HEK293 (cell line): Measurements from ENCODE around the gene DDIT4.
A peak's percentile ranks its signal among the peaks of the same experiment; 100 is the strongest.

Experiments
- CTCF ChIA-PET: fragments of 350-600 bp; formaldehyde crosslinking; extraction: SDS; loops from one replicate; lab custom pipeline; 2021; ENCODE audit warnings: antibody characterized with exemption; lab: Yijun Ruan, JAX
- POLR2A ChIA-PET: fragments of 300-600 bp; formaldehyde crosslinking; extraction: SDS; loops from one replicate; lab custom pipeline; 2020; ENCODE audit warnings: antibody characterized with exemption, inconsistent platforms; lab: Yijun Ruan, JAX
- H3K27ac ChIP-seq: fragments of 200-500 bp; sonication (Bioruptor generic); 2 replicates; pipeline ENCODE4 v1.5.1; 2014; ENCODE audit warnings: low read depth, low read length, control low read depth, inconsistent platforms; ENCODE audit errors: extremely low read depth
- H3K36me3 ChIP-seq, 2 experiments: fragments of 200-500 bp in 1 of 2; sonication (Bioruptor generic) in 1 of 2; 1 replicate in 1 of 2; 2 replicates in 1 of 2; pipeline ENCODE4 v1.5.1; 2014 to 2017; ENCODE audit warnings: inconsistent platforms in 2 of 2, low read length in 2 of 2; ENCODE audit not compliant: control insufficient read depth in 2 of 2, insufficient read depth in 1 of 2
- H3K4me1 ChIP-seq: fragments of 200-500 bp; sonication (Bioruptor generic); 2 replicates; pipeline ENCODE4 v1.5.1; 2014; ENCODE audit warnings: mild to moderate bottlenecking, low read length, inconsistent platforms; ENCODE audit not compliant: control insufficient read depth, insufficient read depth
- H3K4me3 ChIP-seq: 2 replicates; pipeline ENCODE4 v1.5.1; 2011; ENCODE audit warnings: low read depth, mild to moderate bottlenecking, control low read depth, low read length, moderate library complexity
- H3K9me3 ChIP-seq: fragments of 200-500 bp; sonication (Bioruptor generic); 2 replicates; pipeline ENCODE4 v1.5.1; 2014; ENCODE audit warnings: low read depth, low read length, inconsistent platforms; ENCODE audit not compliant: control insufficient read depth, insufficient read depth
- GFI1B ChIP-seq: fragments of 450-650 bp; formaldehyde crosslinking; IDR thresholded peaks from 2 replicates; pipeline ENCODE4 v1.5.1; 2016; ENCODE audit warnings: missing biosample characterization, missing genetic modification characterization
- GLIS1 ChIP-seq: fragments of 450-650 bp; formaldehyde crosslinking; IDR thresholded peaks from 2 replicates; pipeline ENCODE4 v1.5.1; 2016; ENCODE audit warnings: missing biosample characterization, missing genetic modification characterization
- IKZF3 ChIP-seq: fragments of 450-650 bp; IDR thresholded peaks from 2 replicates; pipeline ENCODE4 v1.5.0; 2018; ENCODE audit warnings: missing biosample characterization, mild to moderate bottlenecking, missing genetic modification characterization, moderate library complexity
- KLF7 ChIP-seq: fragments of 450-650 bp; formaldehyde crosslinking; IDR thresholded peaks from 2 replicates; pipeline ENCODE4 v1.5.1; 2016; ENCODE audit warnings: missing biosample characterization, missing genetic modification characterization, borderline replicate concordance
- OSR2 ChIP-seq: fragments of 450-650 bp; formaldehyde crosslinking; IDR thresholded peaks from 2 replicates; pipeline ENCODE4 v1.5.1; 2016; ENCODE audit warnings: missing biosample characterization, missing genetic modification characterization
- SCRT2 ChIP-seq: fragments of 450-650 bp; formaldehyde crosslinking; IDR thresholded peaks from 2 replicates; pipeline ENCODE4 v1.5.1; 2016; ENCODE audit warnings: missing biosample characterization, missing genetic modification characterization
- ZBTB21 ChIP-seq: fragments of 450-650 bp; formaldehyde crosslinking; IDR thresholded peaks from 2 replicates; pipeline ENCODE4 v1.5.1; 2017; ENCODE audit warnings: missing biosample characterization, missing genetic modification characterization
- ZFP37 ChIP-seq: fragments of 450-650 bp; formaldehyde crosslinking; IDR thresholded peaks from 2 replicates; pipeline ENCODE4 v1.5.1; 2016; ENCODE audit warnings: missing biosample characterization, missing genetic modification characterization
- ZNF157 ChIP-seq: fragments of 450-650 bp; formaldehyde crosslinking; IDR thresholded peaks from 2 replicates; pipeline ENCODE4 v1.5.1; 2016; ENCODE audit warnings: missing biosample characterization, missing genetic modification characterization
- ZNF37A ChIP-seq: fragments of 450-650 bp; IDR thresholded peaks from 2 replicates; pipeline ENCODE4 v1.5.1; 2018; ENCODE audit warnings: missing biosample characterization, missing genetic modification characterization
- ZNF48 ChIP-seq: fragments of 450-650 bp; formaldehyde crosslinking; IDR thresholded peaks from 2 replicates; pipeline ENCODE4 v1.5.1; 2016; ENCODE audit warnings: missing biosample characterization, missing genetic modification characterization
- ZNF510 ChIP-seq: fragments of 450-650 bp; formaldehyde crosslinking; IDR thresholded peaks from 2 replicates; pipeline ENCODE4 v1.5.1; 2018; ENCODE audit warnings: mild to moderate bottlenecking, missing genetic modification characterization, missing biosample characterization; ENCODE audit not compliant: insufficient replicate concordance
- ZNF513 ChIP-seq: fragments of 450-650 bp; IDR thresholded peaks from 2 replicates; pipeline ENCODE4 v1.5.1; 2018; ENCODE audit warnings: missing biosample characterization, missing genetic modification characterization
- ZNF843 ChIP-seq: fragments of 450-650 bp; formaldehyde crosslinking; IDR thresholded peaks from 2 replicates; pipeline ENCODE4 v1.5.1; 2016; ENCODE audit warnings: missing biosample characterization, missing genetic modification characterization
- TF ChIP-seq, protein P1 (sequence below): fragments of 450-650 bp; formaldehyde crosslinking; IDR thresholded peaks from 2 replicates; pipeline ENCODE4 v1.5.1; 2016; ENCODE audit warnings: missing biosample characterization, missing genetic modification characterization
- TF ChIP-seq, protein P2 (sequence below): fragments of 450-650 bp; formaldehyde crosslinking; IDR thresholded peaks from 2 replicates; pipeline ENCODE4 v1.5.1; 2016; ENCODE audit warnings: missing biosample characterization, missing genetic modification characterization

Gene DDIT4

DNA sequence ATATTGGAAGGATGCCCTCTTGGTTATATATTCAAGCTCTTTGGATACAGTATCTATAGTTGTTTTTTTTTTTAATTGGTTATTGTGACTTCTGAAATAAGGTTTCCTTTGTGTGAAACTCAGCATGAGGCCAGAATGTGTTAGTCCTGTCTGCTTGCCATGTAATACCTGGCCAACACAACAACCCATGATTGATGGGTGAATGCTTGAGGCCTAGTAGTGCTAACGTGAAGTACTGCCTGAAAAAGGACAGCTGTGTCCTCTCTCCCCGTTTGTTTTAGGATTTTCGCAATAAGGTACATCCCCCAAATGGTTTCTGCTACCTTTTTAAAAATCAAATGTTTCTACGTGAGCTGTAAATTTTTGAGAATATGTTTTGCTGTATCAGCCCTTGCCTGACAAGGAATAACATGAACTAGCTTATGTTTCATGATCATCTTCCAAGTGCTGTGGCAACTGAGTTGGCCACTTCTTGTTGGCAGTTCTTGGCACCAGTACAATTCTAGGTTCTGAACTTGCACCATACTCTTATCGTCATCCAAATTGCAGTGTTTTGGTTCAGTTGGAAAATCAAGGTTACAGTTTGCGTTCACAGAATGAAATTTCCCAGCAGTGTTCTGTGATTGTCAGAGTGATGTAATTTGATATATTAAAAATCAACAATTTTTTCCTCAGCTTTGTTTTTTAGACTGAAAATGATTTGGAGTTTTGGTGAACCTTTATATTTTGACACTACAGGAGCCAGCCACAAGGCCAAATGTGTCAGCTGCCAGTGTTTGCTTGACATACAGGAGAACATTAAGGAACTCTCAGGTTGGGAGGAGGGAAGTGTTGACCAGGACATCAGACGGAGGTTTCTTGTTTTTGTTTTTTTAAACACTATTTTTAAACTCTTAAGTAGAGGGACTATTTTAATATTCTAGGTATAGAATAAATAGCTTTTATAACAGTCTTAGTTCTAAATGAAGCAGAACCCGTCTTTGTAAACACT lies 44.2 kb upstream of the DDIT4 start (continued):
- peak; percentile 71; the same call in 1 of the 2 replicates for TF ChIP-seq GLIS1 (tag by site-specific recombination)

- no peaks in the 10 kb centered on the region for H3K9me3 ChIP-seq
- H3K27ac ChIP-seq = no peak overlapping the region
- no peak overlapping the region for H3K4me3 ChIP-seq
- CTCF ChIA-PET = interaction anchor here (0.7 kb wide), 1 partner anchor 134 kb away, joined by 3 read pairs; no protein-coding TSS in a partner anchor
- H3K4me1 ChIP-seq = peaks cover 17% of the 10 kb centered on the region
- H3K36me3 ChIP-seq = peaks cover 22 to 40% of the 10 kb centered on the region in 2 experiments
- POLR2A ChIA-PET = interaction anchor here (0.7 kb wide), 1 partner anchor 43 kb away, joined by 3 read pairs; no protein-coding TSS in a partner anchor
- no peak for TF ChIP-seq ZNF157 (tag by site-specific recombination)
- TF ChIP-seq IKZF3 (tag by site-specific recombination) = 0 out of 2 replicates have a peak, but pooled peaks have one; percentile 19
These were observed 40.1 kb upstream of the DDIT4 start for GRCh38 chr10:72233621-72234020.

DNA sequence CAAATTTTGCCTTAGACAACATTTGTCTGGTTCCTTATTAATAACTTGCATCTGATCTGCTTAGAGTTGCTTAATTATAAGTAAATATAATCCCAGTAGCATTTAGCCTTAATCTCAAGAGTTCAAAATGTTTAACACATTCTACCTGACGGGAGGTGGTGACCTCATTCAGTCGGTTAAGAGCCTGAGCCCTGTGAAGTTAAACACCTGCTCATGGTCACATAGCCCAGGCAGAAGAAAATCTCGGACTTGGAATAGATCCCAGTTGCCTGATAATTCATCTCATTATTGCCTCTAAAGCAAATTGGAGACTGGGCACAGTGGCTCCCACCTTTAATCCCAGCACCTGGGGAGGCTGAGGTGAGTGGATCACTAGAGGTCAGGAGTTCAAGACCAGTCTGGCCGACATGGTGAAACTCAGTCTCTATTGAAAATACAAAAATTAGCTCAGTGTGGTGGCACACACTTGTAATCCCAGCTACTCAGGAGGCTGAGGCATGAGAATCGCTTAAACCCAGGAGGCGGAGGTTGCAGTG lies 39.1 kb upstream of the DDIT4 start:
- Histone ChIP-seq H3K27ac (no peak overlapping the region), H3K36me3 (peaks cover 22 to 40% of the 10 kb centered on the region in 2 experiments), H3K9me3 (no peaks in the 10 kb centered on the region), H3K4me3 (no peak overlapping the region), H3K4me1 (peaks cover 7% of the 10 kb centered on the region)
- ChIA-PET POLR2A (interaction anchor here (1.5 kb wide), 1 partner anchor 38 kb away, joined by 7 read pairs; no protein-coding TSS in a partner anchor), CTCF (interaction anchor here (0.6 kb wide), 1 partner anchor 49 kb away, joined by 3 read pairs; no protein-coding TSS in a partner anchor)
- TF ChIP-seq OSR2 = peak; percentile 16; the same call in 1 of the 2 replicates
- no peak for TF ChIP-seq ZNF37A (tag by site-specific recombination)

DNA sequence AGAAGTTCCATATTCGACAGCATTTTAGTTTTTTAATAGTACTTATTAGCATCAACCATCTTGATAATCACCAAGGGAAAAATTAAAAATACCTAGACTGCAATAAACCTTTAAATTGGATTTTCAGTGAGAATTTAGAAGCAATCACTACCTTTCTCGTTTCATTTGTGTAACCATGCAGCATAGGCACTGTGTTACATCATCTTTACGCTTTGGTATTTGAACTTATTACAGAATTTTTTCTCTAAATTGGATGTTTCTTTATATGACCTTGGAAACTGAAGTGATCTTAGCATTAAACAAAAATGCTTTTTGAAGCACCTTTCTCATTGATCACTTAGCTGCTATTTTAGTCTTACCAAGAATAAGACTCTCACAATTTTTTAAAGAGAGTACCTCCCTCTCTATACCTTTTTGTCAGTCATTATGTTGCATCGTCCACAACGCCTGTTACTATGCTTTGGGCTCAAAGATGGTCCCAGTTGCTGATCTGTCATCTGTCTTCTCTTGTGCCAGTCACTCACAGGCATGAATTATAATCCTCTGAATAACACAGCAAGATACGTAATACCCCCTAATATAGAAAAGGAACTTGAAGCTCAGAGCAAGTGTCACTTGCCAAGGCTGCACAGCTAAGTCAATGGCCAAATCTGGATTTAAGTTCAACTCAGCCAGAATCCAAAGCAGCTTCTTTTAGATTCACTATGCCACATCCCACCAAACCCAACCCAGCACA lies 38.0 kb upstream of the DDIT4 start:
- TF ChIP-seq, protein P1, sequence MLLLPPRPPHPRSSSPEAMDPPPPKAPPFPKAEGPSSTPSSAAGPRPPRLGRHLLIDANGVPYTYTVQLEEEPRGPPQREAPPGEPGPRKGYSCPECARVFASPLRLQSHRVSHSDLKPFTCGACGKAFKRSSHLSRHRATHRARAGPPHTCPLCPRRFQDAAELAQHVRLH (tag by site-specific recombination) = no peak
- no peak for TF ChIP-seq ZNF510 (tag by site-specific recombination)
- no peak for TF ChIP-seq ZBTB21 (tag by site-specific recombination)
- TF ChIP-seq SCRT2 (tag by site-specific recombination) = no peak
- TF ChIP-seq ZNF843 = no peak
- TF ChIP-seq GFI1B = no peak
- no peak for TF ChIP-seq KLF7 (tag by site-specific recombination)
- no peak for TF ChIP-seq ZNF513
- TF ChIP-seq, protein P2, sequence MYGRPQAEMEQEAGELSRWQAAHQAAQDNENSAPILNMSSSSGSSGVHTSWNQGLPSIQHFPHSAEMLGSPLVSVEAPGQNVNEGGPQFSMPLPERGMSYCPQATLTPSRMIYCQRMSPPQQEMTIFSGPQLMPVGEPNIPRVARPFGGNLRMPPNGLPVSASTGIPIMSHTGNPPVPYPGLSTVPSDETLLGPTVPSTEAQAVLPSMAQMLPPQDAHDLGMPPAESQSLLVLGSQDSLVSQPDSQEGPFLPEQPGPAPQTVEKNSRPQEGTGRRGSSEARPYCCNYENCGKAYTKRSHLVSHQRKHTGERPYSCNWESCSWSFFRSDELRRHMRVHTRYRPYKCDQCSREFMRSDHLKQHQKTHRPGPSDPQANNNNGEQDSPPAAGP (tag by site-specific recombination) = no peak
- TF ChIP-seq ZFP37 (tag by site-specific recombination) = no peak
- TF ChIP-seq ZNF48 (tag by site-specific recombination) = no peak
- Histone ChIP-seq H3K27ac (no peak overlapping the region), H3K36me3 (peaks cover 22 to 38% of the 10 kb centered on the region in 2 experiments), H3K4me1 (no peaks in the 10 kb centered on the region), H3K9me3 (no peaks in the 10 kb centered on the region), H3K4me3 (no peak overlapping the region)
- CTCF ChIA-PET = interaction anchor here (0.7 to 1.2 kb wide), 4 partner anchors 25 to 104 kb away, joined by 3 to 6 read pairs (median 4); no protein-coding TSS in a partner anchor
- POLR2A ChIA-PET = interaction anchor here (0.8 to 6.6 kb wide), 4 partner anchors 13 to 96 kb away, joined by 3 to 36 read pairs (median 6); partner anchors contain the start of gene DDIT4
